GM23338 (cell line): ENCODE data around the gene WWOX. TPM values are rescaled to one million over a fixed set of nuclear protein-coding genes. Genes with fewer than 3 reads are reported as not detected.

Experiments
- ATAC-seq: fragments of 200-7000 bp; cut with Tn5 transposase; 3 replicates; pipeline ENCODE4 v1.9.1; 2020
- DNase-seq: peaks from one replicate; pipeline ENCODE4 v3.0.0-alpha.2; 2015; ENCODE audit warnings: low spot score
- H2AFZ ChIP-seq: fragments of 200-600 bp; sonication (generic); 2 replicates; pipeline ENCODE4 v1.8.0; 2016; ENCODE audit warnings: antibody characterized with exemption, mild to moderate bottlenecking, moderate library complexity
- H3F3A ChIP-seq: fragments of 200-600 bp; sonication (generic); replicated peaks from 2 replicates; pipeline ENCODE4 v1.8.0; 2017; ENCODE audit warnings: antibody characterized with exemption, mixed run types, low read depth
- H3K27ac ChIP-seq: fragments of 200-600 bp; sonication (generic); 2 replicates; pipeline ENCODE4 v1.6.1; 2016; ENCODE audit warnings: low read depth
- H3K27me3 ChIP-seq: fragments of 200-600 bp; sonication (generic); 2 replicates; pipeline ENCODE4 v1.8.0; 2016; ENCODE audit warnings: mild to moderate bottlenecking, mixed run types, moderate library complexity; ENCODE audit not compliant: insufficient read depth
- H3K36me3 ChIP-seq: fragments of 200-600 bp; sonication (generic); 2 replicates; pipeline ENCODE4 v1.8.0; 2016; ENCODE audit warnings: mild to moderate bottlenecking; ENCODE audit not compliant: insufficient read depth
- H3K4me1 ChIP-seq: fragments of 200-600 bp; sonication (generic); 2 replicates; pipeline ENCODE4 v1.8.0; 2016; ENCODE audit warnings: mild to moderate bottlenecking, moderate library complexity; ENCODE audit not compliant: insufficient read depth
- H3K4me2 ChIP-seq: fragments of 200-600 bp; sonication (generic); 2 replicates; pipeline ENCODE4 v1.7.1; 2017; ENCODE audit warnings: mixed run types
- H3K4me3 ChIP-seq: fragments of 200-600 bp; sonication (generic); 2 replicates; pipeline ENCODE4 v1.6.1; 2016; ENCODE audit warnings: mixed run types
- H3K79me2 ChIP-seq: fragments of 200-600 bp; sonication (generic); replicated peaks from 2 replicates; pipeline ENCODE4 v1.8.0; 2017; ENCODE audit warnings: mild to moderate bottlenecking; ENCODE audit not compliant: insufficient read depth
- H3K9me2 ChIP-seq: fragments of 200-600 bp; sonication (generic); 2 replicates; pipeline ENCODE4 v1.8.0; 2017; ENCODE audit not compliant: insufficient read depth
- H4K20me1 ChIP-seq: fragments of 200-600 bp; sonication (generic); replicated peaks from 2 replicates; pipeline ENCODE4 v1.8.0; 2017; ENCODE audit warnings: mild to moderate bottlenecking; ENCODE audit not compliant: insufficient read depth
- H3K27ac Mint-ChIP-seq: 2 replicates; pipeline ENCODE4 v1.8.0; 2020; ENCODE audit warnings: inconsistent platforms, mild to moderate bottlenecking, moderate library complexity, mixed read lengths
- H3K27me3 Mint-ChIP-seq: 3 replicates; pipeline ENCODE4 v1.8.0; 2022; ENCODE audit warnings: low read depth, mild to moderate bottlenecking, moderate library complexity, mixed read lengths, inconsistent platforms; ENCODE audit not compliant: insufficient read depth, poor library complexity
- H3K36me3 Mint-ChIP-seq: 3 replicates; pipeline ENCODE4 v1.8.0; 2021; ENCODE audit warnings: low read depth, mild to moderate bottlenecking, inconsistent platforms, moderate library complexity, mixed read lengths
- H3K4me1 Mint-ChIP-seq: 3 replicates; pipeline ENCODE4 v1.8.0; 2020; ENCODE audit warnings: mild to moderate bottlenecking, inconsistent platforms, mixed read lengths
- H3K4me3 Mint-ChIP-seq: 3 replicates; pipeline ENCODE4 v1.8.0; 2021; ENCODE audit warnings: moderate library complexity, mild to moderate bottlenecking, inconsistent platforms, mixed read lengths
- H3K9me3 Mint-ChIP-seq: 3 replicates; pipeline ENCODE4 v1.8.0; 2020; ENCODE audit warnings: moderate library complexity, mild to moderate bottlenecking, inconsistent platforms, mixed read lengths
- CTCF ChIP-seq, 2 experiments: fragments of 200-600 bp in 1 of 2; sonication (generic) in 1 of 2; conservative IDR thresholded peaks; 2 replicates each; pipeline versions ENCODE4 v1.5.1 to v1.6.1; 2016 to 2017; ENCODE audit warnings: antibody characterized with exemption in 2 of 2, low read depth in 2 of 2, mild to moderate bottlenecking in 2 of 2, moderate library complexity in 1 of 2
- EZH2 ChIP-seq: fragments of 200-600 bp; sonication (generic); IDR thresholded peaks from one replicate; pipeline ENCODE4 v1.8.0; 2017; ENCODE audit warnings: antibody characterized with exemption, mild to moderate bottlenecking, low read depth; ENCODE audit not compliant: unreplicated experiment
- EZH2phosphoT487 ChIP-seq: fragments of 200-600 bp; sonication (generic); IDR thresholded peaks from one replicate; pipeline ENCODE4 v1.8.1; 2018; ENCODE audit warnings: antibody characterized with exemption; ENCODE audit not compliant: unreplicated experiment
- JUNB ChIP-seq: IDR thresholded peaks from one replicate; pipeline ENCODE4 v1.6.1; 2016; ENCODE audit warnings: antibody characterized with exemption; ENCODE audit not compliant: unreplicated experiment
- NANOG ChIP-seq: IDR thresholded peaks from 2 replicates; pipeline ENCODE4 v1.6.1; 2016; ENCODE audit warnings: antibody characterized with exemption, borderline replicate concordance
- POLR2AphosphoS5 ChIP-seq: IDR thresholded peaks from 2 replicates; pipeline ENCODE4 v1.6.1; 2016; ENCODE audit warnings: antibody characterized with exemption, low read depth
- REST ChIP-seq: IDR thresholded peaks from one replicate; pipeline ENCODE4 v1.6.1; 2018; ENCODE audit warnings: antibody characterized with exemption; ENCODE audit not compliant: unreplicated experiment
- STAT1 ChIP-seq: IDR thresholded peaks from one replicate; pipeline ENCODE4 v1.6.1; 2016; ENCODE audit warnings: antibody characterized with exemption; ENCODE audit not compliant: unreplicated experiment
- ZNF114 ChIP-seq: fragments of 250-450 bp; sonication (Bioruptor Pico); IDR thresholded peaks from 2 replicates; pipeline ENCODE4 v1.5.0; 2020; ENCODE audit warnings: mild to moderate bottlenecking, moderate library complexity
- ZNF331 ChIP-seq: fragments of 250-450 bp; sonication (Bioruptor Pico); IDR thresholded peaks from 2 replicates; pipeline ENCODE4 v1.5.0; 2020; ENCODE audit warnings: low read depth, mild to moderate bottlenecking, moderate library complexity
- ZNF462 ChIP-seq: fragments of 250-450 bp; sonication (Bioruptor Pico); IDR thresholded peaks from 2 replicates; pipeline ENCODE4 v1.5.0; 2020; ENCODE audit warnings: mild to moderate bottlenecking, moderate library complexity
- polyA plus RNA-seq: library from polyadenylated mRNA; unstranded; fragments of >200 nt; fragmentation: Nextera tagmentation; extraction: Ambion mirVana; gene quantifications from 2 replicates; pipeline ENCODE4 v1.2.1, GENCODE V29; 2016
- total RNA-seq: library from RNA; depleted of rRNA; stranded (reverse); fragments of >200 nt; shearing (Covaris generic); gene quantifications from 2 replicates; pipeline ENCODE4 v1.2.3, GENCODE V29; 2014

The WWOX gene
- total and polyA plus RNA-seq, 2 experiments from 2014 or later, result 10.0 to 19.3 TPM

- no peaks in the 10 kb centered on the region for H3K9me2 ChIP-seq
- TF ChIP-seq EZH2phosphoT487, result no peak
- TF ChIP-seq ZNF462 (CRISPR knock-in tag), result no peak
- no peak for TF ChIP-seq NANOG
- TF ChIP-seq CTCF (conservative IDR thresholded peaks at IDR 0.05; ENCODE audit: low read depth in 2 of 2), result no peak
- no peak for TF ChIP-seq POLR2AphosphoS5
- no peak for TF ChIP-seq EZH2
- no peak for TF ChIP-seq ZNF114 (CRISPR knock-in tag)
- no peak for TF ChIP-seq STAT1
- TF ChIP-seq ZNF331 (CRISPR knock-in tag), result no peak
- no peak for TF ChIP-seq REST
- no peak for TF ChIP-seq JUNB
- DNase-seq, result no peak
These were observed 150.4 kb downstream of the WWOX start for GRCh38 chr16:78249832-78250231.

More at GRCh38 chr16:78249832-78250231, 150.4 kb downstream of the WWOX start:
- Histone ChIP-seq H3K27ac (no peak overlapping the region), H3F3A (no peaks in the 10 kb centered on the region), H3K4me1 (no peaks in the 10 kb centered on the region), H3K4me2 (no peak overlapping the region), H2AFZ (no peak overlapping the region), H3K27me3 (no peaks in the 10 kb centered on the region), H4K20me1 (no peaks in the 10 kb centered on the region), H3K79me2 (no peaks in the 10 kb centered on the region), H3K36me3 (no peaks in the 10 kb centered on the region), H3K4me3 (no peak overlapping the region)
- Mint-ChIP-seq H3K4me1 (peaks cover 11% of the 10 kb centered on the region), H3K9me3 (no peaks in the 10 kb centered on the region; the same call in 2 of the 3 replicates), H3K36me3 (no peaks in the 10 kb centered on the region), H3K27me3 (no peaks in the 10 kb centered on the region), H3K4me3 (no peak overlapping the region), H3K27ac (no peak overlapping the region)
- no peak for ATAC-seq
